ENCODE measurements around the gene ABCC11.

Gene ABCC11

DNA sequence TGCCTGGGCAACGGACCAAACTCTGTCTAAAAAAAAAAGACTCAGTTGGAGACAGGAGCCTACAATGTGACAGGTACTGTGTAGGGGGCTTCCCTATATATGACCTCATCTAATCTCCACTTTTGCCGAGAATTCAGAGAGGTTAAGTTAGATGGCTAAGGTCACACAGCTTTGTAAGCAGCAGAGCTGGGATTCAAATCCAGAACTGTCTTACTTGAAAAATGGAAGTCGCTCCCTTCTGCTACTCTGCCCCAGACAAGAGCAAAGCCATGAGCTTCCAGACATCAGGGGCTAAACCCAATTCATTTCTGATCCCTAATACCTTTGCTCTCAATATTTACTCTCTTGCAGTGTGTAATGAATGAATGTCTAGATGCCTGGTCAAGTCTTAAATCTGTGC lies 50.0 kb downstream of the ABCC11 start:
- Histone ChIP-seq H4K8ac (ENCODE audit: low read length) (no peak overlapping the region), H2BK12ac (ENCODE audit: low read length in 2 of 2) (no peak overlapping the region), H4K91ac (ENCODE audit: low read length) (no peak overlapping the region), H2BK120ac (ENCODE audit: low read depth, low read length) (no peak overlapping the region), H3K14ac (ENCODE audit: low read length in 2 of 2) (no peak overlapping the region), H2BK15ac (ENCODE audit: low read depth, poor library complexity, severe bottlenecking) (no peak overlapping the region), H3K4ac (ENCODE audit: low read depth in 1 of 2, low read length in 2 of 2) (no peak overlapping the region), H3K36me3 (ENCODE audit: control insufficient read depth in 1 of 2, insufficient read depth in 2 of 2, low read depth in 1 of 2, low read length in 2 of 2) (no peaks in the 10 kb centered on the region), H2AK5ac (ENCODE audit: low read length, severe bottlenecking) (no peak overlapping the region), H3K23ac (ENCODE audit: low read length in 2 of 2) (no peak overlapping the region), H3K27ac (ENCODE audit: low read length, poor library complexity, severe bottlenecking) (no peak overlapping the region), H3K79me1 (replicated peaks; ENCODE audit: low read length, poor library complexity, severe bottlenecking) (no peaks in the 10 kb centered on the region), H3K9ac (ENCODE audit: low read length) (no peak overlapping the region), H2AFZ (ENCODE audit: low read depth, low read length) (no peak overlapping the region), H3K27me3 (ENCODE audit: control insufficient read depth in 1 of 2, insufficient read depth in 1 of 2, low read length in 2 of 2) (peaks cover 0 to 8% of the 10 kb centered on the region in 2 experiments), H3K4me1 (ENCODE audit: control insufficient read depth, insufficient read depth, low read depth, low read length) (peaks cover 2% of the 10 kb centered on the region), H3K9me3 (ENCODE audit: control insufficient read depth, low read length) (no peaks in the 10 kb centered on the region), H3K4me3 (ENCODE audit: insufficient read depth in 1 of 2, low read depth in 1 of 2, low read length in 2 of 2) (no peak overlapping the region), H2BK5ac (ENCODE audit: low read depth, low read length, poor library complexity, severe bottlenecking) (no peak overlapping the region), H3K4me2 (ENCODE audit: low read length, poor library complexity, severe bottlenecking) (no peak overlapping the region), H3K18ac (ENCODE audit: low read depth in 1 of 2, low read length in 2 of 2) (no peak overlapping the region)
- DNase-seq, result no peak
- WGBS, result 91% methylated on average over 3 of the region's 3 CpGs

GRCh38 chr16:48194828-48195556 lies 52.3 kb downstream of the ABCC11 start:
- Histone ChIP-seq H3K27me3 (ENCODE audit: control insufficient read depth in 1 of 2, insufficient read depth in 1 of 2, low read length in 2 of 2) (peaks cover 3 to 10% of the 10 kb centered on the region in 2 experiments), H3K4me2 (ENCODE audit: low read length, poor library complexity, severe bottlenecking) (no peak overlapping the region), H2BK120ac (ENCODE audit: low read depth, low read length) (no peak overlapping the region), H3K23ac (ENCODE audit: low read length in 2 of 2) (no peak overlapping the region), H3K9ac (ENCODE audit: low read length) (no peak overlapping the region), H2BK12ac (ENCODE audit: low read length in 2 of 2) (no peak overlapping the region), H4K91ac (ENCODE audit: low read length) (no peak overlapping the region), H3K4me1 (ENCODE audit: control insufficient read depth, insufficient read depth, low read depth, low read length) (peaks cover 2% of the 10 kb centered on the region), H3K4me3 (ENCODE audit: insufficient read depth in 1 of 2, low read depth in 1 of 2, low read length in 2 of 2) (no peak overlapping the region), H2AK5ac (ENCODE audit: low read length, severe bottlenecking) (no peak overlapping the region), H3K18ac (ENCODE audit: low read depth in 1 of 2, low read length in 2 of 2) (no peak overlapping the region), H3K9me3 (ENCODE audit: control insufficient read depth, low read length) (no peaks in the 10 kb centered on the region), H3K27ac (ENCODE audit: low read length, poor library complexity, severe bottlenecking) (no peak overlapping the region), H2BK5ac (ENCODE audit: low read depth, low read length, poor library complexity, severe bottlenecking) (no peak overlapping the region), H2AFZ (ENCODE audit: low read depth, low read length) (no peak overlapping the region), H3K36me3 (ENCODE audit: control insufficient read depth in 1 of 2, insufficient read depth in 2 of 2, low read depth in 1 of 2, low read length in 2 of 2) (no peaks in the 10 kb centered on the region), H3K79me1 (replicated peaks; ENCODE audit: low read length, poor library complexity, severe bottlenecking) (no peaks in the 10 kb centered on the region), H3K14ac (ENCODE audit: low read length in 2 of 2) (no peak overlapping the region), H3K4ac (ENCODE audit: low read depth in 1 of 2, low read length in 2 of 2) (no peak overlapping the region), H2BK15ac (ENCODE audit: low read depth, poor library complexity, severe bottlenecking) (no peak overlapping the region), H4K8ac (ENCODE audit: low read length) (no peak overlapping the region)
- peak; percentile 29 for DNase-seq
- 82% methylated on average over 1 of the region's 5 CpGs for WGBS

GRCh38 chr16:48193846-48194245 lies 53.5 kb downstream of the ABCC11 start:
- Histone ChIP-seq H3K9me3 (ENCODE audit: control insufficient read depth, low read length) (no peaks in the 10 kb centered on the region), H3K23ac (ENCODE audit: low read length in 2 of 2) (no peak overlapping the region), H3K9ac (ENCODE audit: low read length) (no peak overlapping the region), H3K4me1 (ENCODE audit: control insufficient read depth, insufficient read depth, low read depth, low read length) (peaks cover 2% of the 10 kb centered on the region), H4K91ac (ENCODE audit: low read length) (no peak overlapping the region), H2AFZ (ENCODE audit: low read depth, low read length) (no peak overlapping the region), H3K18ac (ENCODE audit: low read depth in 1 of 2, low read length in 2 of 2) (no peak overlapping the region), H2BK15ac (ENCODE audit: low read depth, poor library complexity, severe bottlenecking) (no peak overlapping the region), H2BK120ac (ENCODE audit: low read depth, low read length) (no peak overlapping the region), H3K36me3 (ENCODE audit: control insufficient read depth in 1 of 2, insufficient read depth in 2 of 2, low read depth in 1 of 2, low read length in 2 of 2) (no peaks in the 10 kb centered on the region), H3K27ac (ENCODE audit: low read length, poor library complexity, severe bottlenecking) (no peak overlapping the region), H4K8ac (ENCODE audit: low read length) (no peak overlapping the region), H3K14ac (ENCODE audit: low read length in 2 of 2) (no peak overlapping the region), H3K4me2 (ENCODE audit: low read length, poor library complexity, severe bottlenecking) (no peak overlapping the region), H3K79me1 (replicated peaks; ENCODE audit: low read length, poor library complexity, severe bottlenecking) (no peaks in the 10 kb centered on the region), H2BK5ac (ENCODE audit: low read depth, low read length, poor library complexity, severe bottlenecking) (no peak overlapping the region), H2BK12ac (ENCODE audit: low read length in 2 of 2) (no peak overlapping the region), H3K4me3 (ENCODE audit: insufficient read depth in 1 of 2, low read depth in 1 of 2, low read length in 2 of 2) (no peak overlapping the region), H3K27me3 (ENCODE audit: control insufficient read depth in 1 of 2, insufficient read depth in 1 of 2, low read length in 2 of 2) (peaks cover 8 to 14% of the 10 kb centered on the region in 2 experiments), H3K4ac (ENCODE audit: low read depth in 1 of 2, low read length in 2 of 2) (no peak overlapping the region), H2AK5ac (ENCODE audit: low read length, severe bottlenecking) (no peak overlapping the region)
- no peak for DNase-seq
- WGBS, result 77% methylated on average over 6 of the region's 7 CpGs

DNA sequence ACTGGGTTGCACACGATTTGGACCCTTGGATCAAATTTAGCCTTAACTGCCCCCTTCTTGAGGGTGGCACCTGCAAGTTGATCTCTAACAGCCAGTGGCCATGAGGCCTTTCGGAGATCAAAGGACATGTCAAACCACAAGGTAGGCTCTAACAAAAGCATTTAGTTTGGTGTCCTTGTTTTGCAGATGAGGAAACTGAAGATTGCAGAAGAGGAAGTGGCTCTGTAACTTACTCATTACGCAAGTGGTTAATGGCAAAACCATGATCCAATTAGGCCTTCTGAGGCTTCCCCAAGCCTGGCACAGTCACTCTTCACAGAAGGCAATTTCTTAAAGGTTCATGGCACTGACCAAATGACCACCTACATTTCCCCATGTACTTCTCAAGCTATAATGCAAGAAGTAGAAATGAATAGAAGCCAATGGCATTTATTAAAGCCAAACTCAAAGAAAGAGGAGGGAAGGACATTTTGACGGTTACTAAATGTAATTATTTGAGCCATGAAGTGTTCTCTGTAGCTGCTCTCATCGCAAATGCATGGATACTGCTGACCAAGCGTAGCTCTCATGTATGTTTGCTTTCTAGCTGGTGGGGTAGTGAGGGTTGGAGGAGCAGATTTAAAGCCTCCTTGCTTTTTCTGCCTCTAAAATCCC lies 58.8 kb downstream of the ABCC11 start:
- H2BK120ac ChIP-seq (ENCODE audit: low read depth, low read length), result no peak overlapping the region
- H3K18ac ChIP-seq (ENCODE audit: low read depth in 1 of 2, low read length in 2 of 2), result no peak overlapping the region
- no peaks in the 10 kb centered on the region for H3K79me1 ChIP-seq (replicated peaks; ENCODE audit: low read length, poor library complexity, severe bottlenecking)
- H2AFZ ChIP-seq (ENCODE audit: low read depth, low read length), result no peak overlapping the region
- H2BK12ac ChIP-seq (ENCODE audit: low read length in 2 of 2), result no peak overlapping the region
- no peak overlapping the region for H4K91ac ChIP-seq (ENCODE audit: low read length)
- 89% methylated on average over 6 of the region's 6 CpGs for WGBS
- no peak overlapping the region for H3K4me2 ChIP-seq (ENCODE audit: low read length, poor library complexity, severe bottlenecking)
- H3K9me3 ChIP-seq (ENCODE audit: control insufficient read depth, low read length), result no peaks in the 10 kb centered on the region
- no peaks in the 10 kb centered on the region for H3K36me3 ChIP-seq (ENCODE audit: control insufficient read depth in 1 of 2, insufficient read depth in 2 of 2, low read depth in 1 of 2, low read length in 2 of 2)
- no peak overlapping the region for H3K27ac ChIP-seq (ENCODE audit: low read length, poor library complexity, severe bottlenecking)
- no peak overlapping the region for H3K4me3 ChIP-seq (ENCODE audit: insufficient read depth in 1 of 2, low read depth in 1 of 2, low read length in 2 of 2)
- no peak overlapping the region for H3K14ac ChIP-seq (ENCODE audit: low read length in 2 of 2)
- DNase-seq, result no peak
- H2BK15ac ChIP-seq (ENCODE audit: low read depth, poor library complexity, severe bottlenecking), result no peak overlapping the region
- H2BK5ac ChIP-seq (ENCODE audit: low read depth, low read length, poor library complexity, severe bottlenecking), result no peak overlapping the region
- no peak overlapping the region for H3K9ac ChIP-seq (ENCODE audit: low read length)
- H2AK5ac ChIP-seq (ENCODE audit: low read length, severe bottlenecking), result no peak overlapping the region
- no peak overlapping the region for H4K8ac ChIP-seq (ENCODE audit: low read length)
- H3K27me3 ChIP-seq (ENCODE audit: control insufficient read depth in 1 of 2, insufficient read depth in 1 of 2, low read length in 2 of 2), result peaks cover 17 to 21% of the 10 kb centered on the region in 2 experiments
- H3K4me1 ChIP-seq (ENCODE audit: control insufficient read depth, insufficient read depth, low read depth, low read length), result no peaks in the 10 kb centered on the region
- no peak overlapping the region for H3K4ac ChIP-seq (ENCODE audit: low read depth in 1 of 2, low read length in 2 of 2)
- H3K23ac ChIP-seq (ENCODE audit: low read length in 2 of 2), result no peak overlapping the region
